HFFc6 (cell line): ENCODE results near the gene ZNRF3. TPM values are rescaled to one million over a fixed set of nuclear protein-coding genes. Genes with fewer than 3 reads are reported as not detected.
"Not testable (repeated sequence)": the region's sequence is repeated elsewhere in the genome, so short reads cannot be mapped to it uniquely, and the experiment has no call there.

ENCODE experiments used
- DNase-seq: peaks from one replicate; pipeline ENCODE4 v3.0.0-alpha.2; 2018
- H3K27ac Mint-ChIP-seq: 2 replicates; pipeline ENCODE4 v1.8.0; 2020; ENCODE audit warnings: mild to moderate bottlenecking, mixed read lengths
- H3K27me3 Mint-ChIP-seq: 2 replicates; pipeline ENCODE4 v1.8.0; 2021; ENCODE audit warnings: mild to moderate bottlenecking, moderate library complexity, mixed read lengths; ENCODE audit not compliant: insufficient read depth
- H3K36me3 Mint-ChIP-seq: 2 replicates; pipeline ENCODE4 v1.8.0; 2021; ENCODE audit warnings: low read depth, mixed read lengths
- H3K4me1 Mint-ChIP-seq: 2 replicates; pipeline ENCODE4 v1.8.0; 2020; ENCODE audit warnings: low read depth, mixed read lengths
- H3K4me3 Mint-ChIP-seq: 2 replicates; pipeline ENCODE4 v1.8.0; 2020; ENCODE audit warnings: mild to moderate bottlenecking, moderate library complexity, mixed read lengths
- H3K9me3 Mint-ChIP-seq: 2 replicates; pipeline ENCODE4 v1.8.0; 2020; ENCODE audit warnings: mild to moderate bottlenecking, mixed read lengths
- total RNA-seq, 6 experiments: library from RNA; stranded (reverse); fragmentation: NEBNext Ultra II Directional; extraction: Animal tissue kit (Norgen Biotek cat#: 25700); gene quantifications; 2 replicates in 1 of 6; 3 replicates in 5 of 6; pipeline ENCODE4 v1.2.3, GENCODE V29; 2021
- TF ChIP-seq, protein P1 (sequence below): fragments of 200-600 bp; sonication (generic); IDR thresholded peaks from 2 replicates; pipeline ENCODE4 v1.5.0; 2021; ENCODE audit warnings: antibody characterized with exemption, mild to moderate bottlenecking

ZNRF3 gene
- total RNA-seq, 6 experiments from 2014 or later: 3.3 to 4.7 (median 3.6) TPM

DNA sequence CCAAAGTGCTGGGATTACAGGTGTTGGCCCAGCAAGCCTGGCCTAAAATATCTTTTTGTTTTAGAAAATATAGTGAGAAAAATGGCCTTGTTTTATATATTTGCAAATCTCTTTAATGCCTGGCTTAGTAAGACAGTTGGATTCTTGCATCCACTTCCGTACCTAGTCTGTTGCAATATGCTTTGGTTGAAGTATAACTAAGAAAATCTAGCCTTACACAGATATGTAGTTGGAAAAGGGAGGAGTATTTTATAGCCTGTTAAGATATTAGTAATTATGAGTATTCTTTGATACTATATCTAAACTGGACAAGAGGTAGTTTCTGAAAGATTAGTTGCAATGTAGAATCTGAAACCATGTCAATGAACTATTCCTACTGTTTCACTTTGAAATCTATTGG, 65.1 kb downstream of the ZNRF3 start:
- Mint-ChIP-seq H3K27ac (no peak overlapping the region), H3K4me1 (peaks cover 44% of the 10 kb centered on the region), H3K27me3 (peaks cover 2% of the 10 kb centered on the region; the same call in 1 of the 2 replicates), H3K4me3 (no peak overlapping the region), H3K9me3 (peaks cover 17% of the 10 kb centered on the region), H3K36me3 (peaks cover 20% of the 10 kb centered on the region)
- TF ChIP-seq, protein P1, sequence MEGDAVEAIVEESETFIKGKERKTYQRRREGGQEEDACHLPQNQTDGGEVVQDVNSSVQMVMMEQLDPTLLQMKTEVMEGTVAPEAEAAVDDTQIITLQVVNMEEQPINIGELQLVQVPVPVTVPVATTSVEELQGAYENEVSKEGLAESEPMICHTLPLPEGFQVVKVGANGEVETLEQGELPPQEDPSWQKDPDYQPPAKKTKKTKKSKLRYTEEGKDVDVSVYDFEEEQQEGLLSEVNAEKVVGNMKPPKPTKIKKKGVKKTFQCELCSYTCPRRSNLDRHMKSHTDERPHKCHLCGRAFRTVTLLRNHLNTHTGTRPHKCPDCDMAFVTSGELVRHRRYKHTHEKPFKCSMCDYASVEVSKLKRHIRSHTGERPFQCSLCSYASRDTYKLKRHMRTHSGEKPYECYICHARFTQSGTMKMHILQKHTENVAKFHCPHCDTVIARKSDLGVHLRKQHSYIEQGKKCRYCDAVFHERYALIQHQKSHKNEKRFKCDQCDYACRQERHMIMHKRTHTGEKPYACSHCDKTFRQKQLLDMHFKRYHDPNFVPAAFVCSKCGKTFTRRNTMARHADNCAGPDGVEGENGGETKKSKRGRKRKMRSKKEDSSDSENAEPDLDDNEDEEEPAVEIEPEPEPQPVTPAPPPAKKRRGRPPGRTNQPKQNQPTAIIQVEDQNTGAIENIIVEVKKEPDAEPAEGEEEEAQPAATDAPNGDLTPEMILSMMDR: no peak
- no peak for DNase-seq

DNA sequence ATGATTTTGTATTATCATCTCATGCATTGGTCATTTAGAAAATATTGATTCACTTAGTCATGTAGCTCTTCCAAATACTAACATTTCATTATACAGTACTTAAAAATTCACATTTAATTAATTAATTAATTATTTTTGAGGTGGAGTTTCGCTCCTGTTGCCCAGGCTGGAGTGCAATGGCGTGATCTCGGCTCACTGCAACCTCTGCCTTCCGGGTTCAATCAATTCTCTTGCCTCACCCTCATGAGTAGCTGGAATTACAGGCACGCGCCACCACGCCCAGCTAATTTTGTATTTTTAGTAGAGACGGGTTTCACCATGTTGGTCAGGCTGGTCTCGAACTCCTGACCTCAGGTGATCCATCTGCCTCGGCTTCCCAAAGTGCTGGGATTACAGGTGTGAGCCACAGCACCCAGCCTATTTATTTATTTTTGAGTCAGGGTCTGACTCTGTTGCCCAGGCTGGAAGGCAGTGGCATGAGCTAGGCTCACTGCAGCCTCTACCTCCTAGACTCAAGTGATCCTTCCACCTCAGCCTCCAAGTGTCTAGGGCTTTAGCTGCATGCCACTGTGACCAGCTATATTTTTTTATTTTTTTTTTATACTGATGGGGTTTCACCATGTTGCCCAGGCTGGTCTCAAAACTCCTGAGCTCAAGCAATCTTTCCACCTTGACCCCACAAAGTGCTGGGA, 65.6 kb downstream of the ZNRF3 start:
- Mint-ChIP-seq H3K36me3 (peaks cover 20% of the 10 kb centered on the region), H3K9me3 (peaks cover 17% of the 10 kb centered on the region), H3K4me1 (peaks cover 49% of the 10 kb centered on the region)
- not testable (repeated sequence) for H3K4me3 Mint-ChIP-seq, H3K27me3 Mint-ChIP-seq, DNase-seq, H3K27ac Mint-ChIP-seq

DNA sequence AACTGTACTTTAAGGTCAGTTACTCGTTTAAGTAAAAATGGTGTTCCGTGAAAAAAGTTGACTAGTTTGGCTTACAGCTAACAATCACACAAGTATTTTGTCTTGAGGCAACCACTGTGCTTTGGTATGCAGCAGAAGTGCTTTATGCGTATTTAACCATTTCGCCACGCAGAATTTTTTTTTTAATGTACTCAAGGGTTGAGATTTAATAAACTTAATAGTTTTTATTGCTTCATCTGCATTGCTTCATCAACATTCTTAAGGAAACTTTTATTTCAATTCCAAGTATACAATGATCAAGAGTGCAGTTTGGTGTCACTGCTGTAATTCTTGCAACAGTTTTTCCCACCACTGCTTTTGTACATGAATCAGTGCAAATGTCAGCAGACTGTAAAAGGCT, 66.4 kb downstream of the ZNRF3 start:
- Mint-ChIP-seq H3K27ac (no peak overlapping the region), H3K4me3 (no peak overlapping the region)

DNA sequence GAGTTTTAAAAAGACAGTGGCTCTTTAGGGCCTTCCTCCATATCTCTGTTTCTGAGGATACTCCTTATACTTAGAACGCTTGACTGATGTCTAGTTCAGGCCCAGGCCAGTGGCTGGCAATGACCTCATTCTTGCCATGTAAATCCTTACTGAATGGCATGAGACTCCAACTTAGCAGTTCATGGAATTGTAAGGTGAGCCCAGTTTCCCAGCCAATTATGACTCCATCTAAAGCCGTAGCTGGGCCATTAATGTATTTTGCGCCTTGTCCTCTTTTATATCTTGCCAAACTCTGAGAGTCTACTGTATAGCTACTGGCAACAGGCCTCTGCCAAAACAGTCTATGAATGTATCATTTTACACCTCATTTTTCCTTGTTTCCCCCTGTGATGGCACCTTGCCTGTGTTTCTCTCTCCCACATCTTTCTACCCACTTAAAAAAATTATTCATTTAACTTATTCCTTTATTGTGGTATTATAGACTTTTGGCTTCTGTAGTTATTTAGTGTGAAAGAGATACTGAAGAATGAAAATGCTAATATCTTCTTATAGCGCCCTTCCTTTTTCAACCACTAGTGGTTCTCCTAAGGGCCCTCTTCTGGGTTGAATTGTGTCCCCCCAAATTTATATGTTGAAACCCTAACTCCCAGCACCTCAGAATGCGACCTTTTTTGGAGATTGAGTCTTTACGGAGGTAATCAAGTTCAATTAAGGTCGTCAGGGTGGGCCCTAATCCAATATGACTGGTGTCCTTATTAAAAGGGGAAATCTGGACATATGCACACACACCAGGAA, 67.4 kb downstream of the ZNRF3 start:
- Mint-ChIP-seq H3K27ac (no peak overlapping the region), H3K9me3 (peaks cover 17% of the 10 kb centered on the region), H3K4me1 (peaks cover 53% of the 10 kb centered on the region), H3K4me3 (no peak overlapping the region), H3K27me3 (peaks cover 2% of the 10 kb centered on the region; the same call in 1 of the 2 replicates), H3K36me3 (peaks cover 19% of the 10 kb centered on the region)
- TF ChIP-seq, protein P1: peak; percentile 43
- no peak for DNase-seq

More for the DNA sequence above, 66.4 kb downstream of the ZNRF3 start:
- Mint-ChIP-seq H3K27me3 (peaks cover 2% of the 10 kb centered on the region; the same call in 1 of the 2 replicates), H3K36me3 (peaks cover 20% of the 10 kb centered on the region), H3K9me3 (peaks cover 17% of the 10 kb centered on the region), H3K4me1 (peaks cover 52% of the 10 kb centered on the region)
- DNase-seq: no peak
- TF ChIP-seq, protein P1: no peak

DNA sequence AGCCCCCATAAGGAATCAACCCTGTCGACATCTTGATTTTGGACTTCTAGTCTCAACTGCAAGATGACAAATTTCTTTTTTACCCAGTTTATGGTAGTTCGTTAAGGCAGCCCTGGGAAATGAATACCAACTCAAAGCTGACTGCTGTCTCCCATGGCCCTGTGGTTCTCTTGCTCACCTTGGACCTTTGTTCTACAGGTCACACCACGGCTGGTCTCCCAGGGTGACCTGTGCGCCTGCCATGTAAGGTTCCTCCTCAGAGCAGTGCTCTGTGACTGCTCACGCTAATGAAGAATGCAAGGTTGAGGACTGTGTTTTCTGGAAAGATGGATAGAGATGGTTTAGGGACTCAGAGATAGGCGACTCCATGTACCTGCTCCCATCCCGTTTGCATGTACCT, 68.2 kb downstream of the ZNRF3 start:
- Mint-ChIP-seq H3K4me3 (no peak overlapping the region), H3K36me3 (peaks cover 11% of the 10 kb centered on the region), H3K27me3 (peaks cover 2% of the 10 kb centered on the region; the same call in 1 of the 2 replicates), H3K9me3 (peaks cover 13% of the 10 kb centered on the region), H3K4me1 (peaks cover 52% of the 10 kb centered on the region), H3K27ac (no peak overlapping the region)
- TF ChIP-seq, protein P1: no peak
- no peak for DNase-seq
